ENCODE measurements around the gene PRX. TPM values are rescaled to one million over a fixed set of nuclear protein-coding genes. Genes with fewer than 3 reads are reported as not detected.
A peak's percentile ranks its signal among the peaks of the same experiment; 100 is the strongest.

The PRX gene
- total and polyA plus RNA-seq, 2 of the 4 experiments (the other 2 are of a cell fraction) = 0.90 to 1.7 TPM

DNA sequence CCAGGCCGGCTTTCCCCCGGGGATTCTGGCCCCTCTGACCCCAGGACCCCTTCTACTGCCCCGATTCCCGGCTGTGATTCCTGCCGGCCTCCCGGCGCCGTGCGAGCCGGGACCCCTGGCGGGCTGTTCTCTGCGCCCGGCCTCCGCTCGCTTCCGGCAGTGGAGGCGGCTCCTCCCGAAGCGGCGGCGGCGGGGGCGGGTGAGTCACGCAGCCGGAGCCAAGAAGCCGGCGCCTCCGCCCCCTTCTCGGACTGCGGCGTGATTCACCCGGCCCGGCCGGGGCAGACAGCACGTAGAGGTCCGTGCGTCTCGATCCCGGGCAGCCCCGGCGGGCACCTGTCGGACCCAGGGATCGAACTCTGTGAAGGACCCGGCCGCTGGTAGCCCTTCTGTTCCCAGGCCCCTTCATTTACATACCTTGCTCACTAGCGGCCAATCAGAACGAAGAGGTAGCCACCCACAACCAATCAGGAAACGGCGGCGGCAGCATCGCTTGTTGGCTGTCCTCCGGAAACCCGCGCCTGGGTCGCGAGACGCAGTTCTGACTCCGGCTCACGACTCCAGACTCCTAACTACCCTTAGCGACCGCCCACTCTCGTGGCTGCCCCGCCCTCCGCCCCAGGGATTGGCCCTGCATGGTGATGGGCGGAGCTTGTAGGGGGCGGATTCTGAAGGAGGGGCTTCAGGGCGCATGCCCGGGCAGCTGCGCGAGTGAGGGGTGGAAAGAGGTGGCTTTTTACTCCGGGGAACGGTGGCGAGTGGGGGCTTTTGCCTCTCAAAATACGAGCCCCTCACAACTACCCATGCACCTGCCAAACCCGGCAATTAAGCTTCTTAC is 12.5 kb upstream of the PRX start, which contains the start of gene SERTAD1:
SERTAD1 (minus strand) TSS at position 543 of the 838 bp plus-strand sequence. CDS start 2,446 bp downstream, outside the sequence.
- H3K14ac ChIP-seq (replicated peaks; ENCODE audit: low read depth, low read length) = peak within 1 kb of the TSS; percentile 99
- H2BK15ac ChIP-seq (ENCODE audit: low read depth, low read length) = peak within 1 kb of the TSS; percentile 69
- peaks cover 6 to 30% of the 10 kb centered on the region in 2 experiments; a peak in 2 of 4 replicates for H3K79me1 ChIP-seq (ENCODE audit: low read depth in 1 of 2, low read length in 2 of 2)
- peak within 1 kb of the TSS; percentile 100 for H3K23ac ChIP-seq (ENCODE audit: low read depth, low read length)
- no peaks in the 10 kb centered on the region for H3K9me3 ChIP-seq (ENCODE audit: control insufficient read depth, insufficient read depth, low read length)
- H4K20me1 ChIP-seq (ENCODE audit: insufficient read depth, low read length) = peaks cover 10% of the 10 kb centered on the region
- dilution Hi-C loops (cut with HindIII; ENCODE audit: low sequenced_read_pairs, unreplicated experiment) (no loop called here), in situ Hi-C loops (cut with MboI; ENCODE audit: low sequenced_read_pairs) (no loop called here), intact Hi-C loops (cut with micrococcal nuclease) (loop anchor here (1.0 to 10.0 kb wide), 2 partner anchors 18 to 121 kb away; no protein-coding TSS in a partner anchor)
- H2AK9ac ChIP-seq (replicated peaks; ENCODE audit: low read depth, low read length, poor library complexity) = peak within 1 kb of the TSS; percentile 97
- no peaks in the 10 kb centered on the region for H3K9me1 ChIP-seq (ENCODE audit: insufficient read depth, low read length)
- peak within 1 kb of the TSS; percentile 93 for H2AFZ ChIP-seq (replicated peaks; ENCODE audit: low read length, poor library complexity)
- peak within 1 kb of the TSS; percentile 93 to 100 for H4K8ac ChIP-seq (ENCODE audit: low read depth in 2 of 2, low read length in 2 of 2)
- peak within 1 kb of the TSS; percentile 82 for H2BK120ac ChIP-seq (ENCODE audit: low read depth, low read length)
- peak within 1 kb of the TSS; percentile 98 for H3K9ac ChIP-seq (ENCODE audit: low read depth, low read length)
- POLR2A ChIA-PET (ENCODE audit: unreplicated experiment) = interaction anchor here (0.7 to 0.8 kb wide), 2 partner anchors 8 to 59 kb away, joined by 3 to 4 read pairs; no protein-coding TSS in a partner anchor
- H2BK5ac ChIP-seq (ENCODE audit: low read depth, low read length, poor library complexity, severe bottlenecking) = peak within 1 kb of the TSS; percentile 90
- peak within 1 kb of the TSS; percentile 95 for H4K91ac ChIP-seq (ENCODE audit: insufficient read depth, low read depth, low read length)
- H2AK5ac ChIP-seq (ENCODE audit: low read depth, low read length) = peak within 1 kb of the TSS; percentile 98
- peak within 1 kb of the TSS; percentile 100 for H3K56ac ChIP-seq (ENCODE audit: extremely low read depth, insufficient read depth, low read length)
- peak within 1 kb of the TSS; percentile 93 for H3K4me2 ChIP-seq (ENCODE audit: low read depth, low read length)
- TF ChIP-seq SMC3 (IDR thresholded peaks at IDR 0.05; ENCODE audit: low read depth, low read length) (0 out of 2 replicates have a peak, but pooled peaks have one; percentile 5), RCOR1 (IDR thresholded peaks at IDR 0.05; ENCODE audit: insufficient replicate concordance, low read length) (peak; percentile 80), NFE2L2 (IDR thresholded peaks at IDR 0.05; ENCODE audit: low read depth, low read length) (no peak), POLR2A (IDR thresholded peaks at IDR 0.05; ENCODE audit: low read depth, low read length) (peak; percentile 99), CHD1 (IDR thresholded peaks at IDR 0.05; ENCODE audit: low read depth, low read length) (peak; percentile 60; the same call in 1 of the 2 replicates), RAD21 (IDR thresholded peaks at IDR 0.05; ENCODE audit: low read length) (no peak), MAZ (IDR thresholded peaks at IDR 0.05; ENCODE audit: borderline replicate concordance, low read depth, low read length) (peak; percentile 55; the same call in 1 of the 2 replicates), BHLHE40 (IDR thresholded peaks at IDR 0.05; ENCODE audit: low read depth, low read length) (peak; percentile 19; the same call in 1 of the 2 replicates), RFX5 (IDR thresholded peaks at IDR 0.05; ENCODE audit: low read depth, low read length) (peak; percentile 74), FOS (IDR thresholded peaks at IDR 0.05; ENCODE audit: low read depth, low read length) (peak; percentile 75), MXI1 (IDR thresholded peaks at IDR 0.05; ENCODE audit: borderline replicate concordance, low read depth, low read length) (peak; percentile 74; the same call in 1 of the 2 replicates)
- TF ChIP-seq, protein P1, sequence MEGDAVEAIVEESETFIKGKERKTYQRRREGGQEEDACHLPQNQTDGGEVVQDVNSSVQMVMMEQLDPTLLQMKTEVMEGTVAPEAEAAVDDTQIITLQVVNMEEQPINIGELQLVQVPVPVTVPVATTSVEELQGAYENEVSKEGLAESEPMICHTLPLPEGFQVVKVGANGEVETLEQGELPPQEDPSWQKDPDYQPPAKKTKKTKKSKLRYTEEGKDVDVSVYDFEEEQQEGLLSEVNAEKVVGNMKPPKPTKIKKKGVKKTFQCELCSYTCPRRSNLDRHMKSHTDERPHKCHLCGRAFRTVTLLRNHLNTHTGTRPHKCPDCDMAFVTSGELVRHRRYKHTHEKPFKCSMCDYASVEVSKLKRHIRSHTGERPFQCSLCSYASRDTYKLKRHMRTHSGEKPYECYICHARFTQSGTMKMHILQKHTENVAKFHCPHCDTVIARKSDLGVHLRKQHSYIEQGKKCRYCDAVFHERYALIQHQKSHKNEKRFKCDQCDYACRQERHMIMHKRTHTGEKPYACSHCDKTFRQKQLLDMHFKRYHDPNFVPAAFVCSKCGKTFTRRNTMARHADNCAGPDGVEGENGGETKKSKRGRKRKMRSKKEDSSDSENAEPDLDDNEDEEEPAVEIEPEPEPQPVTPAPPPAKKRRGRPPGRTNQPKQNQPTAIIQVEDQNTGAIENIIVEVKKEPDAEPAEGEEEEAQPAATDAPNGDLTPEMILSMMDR (conservative IDR thresholded peaks at IDR 0.05; ENCODE audit: low read depth, low read length) = peak; percentile 49
- TF ChIP-seq, protein P2, sequence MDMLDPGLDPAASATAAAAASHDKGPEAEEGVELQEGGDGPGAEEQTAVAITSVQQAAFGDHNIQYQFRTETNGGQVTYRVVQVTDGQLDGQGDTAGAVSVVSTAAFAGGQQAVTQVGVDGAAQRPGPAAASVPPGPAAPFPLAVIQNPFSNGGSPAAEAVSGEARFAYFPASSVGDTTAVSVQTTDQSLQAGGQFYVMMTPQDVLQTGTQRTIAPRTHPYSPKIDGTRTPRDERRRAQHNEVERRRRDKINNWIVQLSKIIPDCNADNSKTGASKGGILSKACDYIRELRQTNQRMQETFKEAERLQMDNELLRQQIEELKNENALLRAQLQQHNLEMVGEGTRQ (IDR thresholded peaks at IDR 0.05; ENCODE audit: low read depth, low read length) = no peak
- H3K18ac ChIP-seq (ENCODE audit: low read depth, low read length) = peak within 1 kb of the TSS; percentile 89
- peak within 1 kb of the TSS; percentile 81 for H4K5ac ChIP-seq (ENCODE audit: low read depth, low read length)
- H3K36me3 ChIP-seq (ENCODE audit: control insufficient read depth, insufficient read depth, low read length) = peaks cover 12% of the 10 kb centered on the region
- DNase-seq (peak; percentile 99), ATAC-seq (ENCODE audit: low read depth) (peak; percentile 90)
- peak within 1 kb of the TSS; percentile 98 for H3K27ac ChIP-seq (ENCODE audit: insufficient read depth, low read length)
- H3K4me1 ChIP-seq (ENCODE audit: control insufficient read depth, insufficient read depth, low read length) = peaks cover 2% of the 10 kb centered on the region; the same call in 1 of the 2 replicates
- WGBS, 2 experiments (ENCODE audit: extremely low coverage in 2 of 2, insufficient read length in 1 of 2) = 1% methylated on average over 28 of the region's 75 CpGs; no CpG with 5 or more reads in 1 of the 2 experiments
- peak within 1 kb of the TSS; percentile 30; the same call in 1 of the 2 replicates for H2BK20ac ChIP-seq (ENCODE audit: low read depth, low read length)
- H3K4ac ChIP-seq (ENCODE audit: low read depth, low read length) = peak within 1 kb of the TSS; percentile 96
- CTCF ChIA-PET = interaction anchor here (0.7 to 1.1 kb wide), 2 partner anchors 38 to 50 kb away, joined by 3 to 6 read pairs; no protein-coding TSS in a partner anchor
- peak within 1 kb of the TSS; percentile 71 for H3K4me3 ChIP-seq (ENCODE audit: insufficient read depth, low read depth, low read length)
- BruUV-seq (replicated peaks) = no TSS peak
- H3K27me3 ChIP-seq (ENCODE audit: control insufficient read depth, insufficient read depth, low read length) = no peaks in the 10 kb centered on the region
